ENCODE results near the gene SPEG.

The SPEG gene

GRCh38 chr2:219445220-219445640, 10.6 kb downstream of the SPEG start:
- TF ChIP-seq ZFX (IDR thresholded peaks at IDR 0.05) (no peak), CTCF (conservative IDR thresholded peaks at IDR 0.05) (no peak)
- H3K27ac ChIP-seq: no peak overlapping the region

GRCh38 chr2:219446101-219446504, 11.5 kb downstream of the SPEG start:
- H3K27ac ChIP-seq: no peak overlapping the region
- TF ChIP-seq ZFX (IDR thresholded peaks at IDR 0.05) (no peak), CTCF (conservative IDR thresholded peaks at IDR 0.05) (no peak)

GRCh38 chr2:219446689-219447088, 12.0 kb downstream of the SPEG start:
- H3K27ac ChIP-seq: no peak overlapping the region
- TF ChIP-seq CTCF (conservative IDR thresholded peaks at IDR 0.05): no peak
- TF ChIP-seq ZFX (IDR thresholded peaks at IDR 0.05): no peak

- TF ChIP-seq ZFX (IDR thresholded peaks at IDR 0.05): no peak
- TF ChIP-seq CTCF (conservative IDR thresholded peaks at IDR 0.05): no peak
- H3K27ac ChIP-seq: no peak overlapping the region
Measured at GRCh38 chr2:219447242-219448098, 12.8 kb downstream of the SPEG start.

- no peak overlapping the region for H3K27ac ChIP-seq
- TF ChIP-seq CTCF (conservative IDR thresholded peaks at IDR 0.05): no peak
- TF ChIP-seq ZFX (IDR thresholded peaks at IDR 0.05): no peak
Measured at GRCh38 chr2:219448099-219448775, 13.6 kb downstream of the SPEG start.

GRCh38 chr2:219448776-219449341, 14.2 kb downstream of the SPEG start:
- TF ChIP-seq ZFX (IDR thresholded peaks at IDR 0.05): no peak
- no peak for TF ChIP-seq CTCF (conservative IDR thresholded peaks at IDR 0.05)
- no peak overlapping the region for H3K27ac ChIP-seq

- TF ChIP-seq CTCF (conservative IDR thresholded peaks at IDR 0.05) (no peak), ZFX (IDR thresholded peaks at IDR 0.05) (no peak)
Measured at GRCh38 chr2:219449609-219450008, 15.0 kb downstream of the SPEG start.

More at GRCh38 chr2:219449609-219450008, 15.0 kb downstream of the SPEG start:
- H3K27ac ChIP-seq: no peak overlapping the region

Measured in C4-2B (cell line).